Sigmoid colon (tissue), 3 donors: ENCODE data around the gene SORCS2.

ENCODE experiments used
- CTCF ChIP-seq, 4 experiments: fragments of 450-650 bp in 3 of 4; fragments of 200-600 bp in 1 of 4; IDR thresholded peaks; one replicate each; pipeline ENCODE4 v1.5.1; 2016 to 2019; ENCODE audit warnings: antibody characterized with exemption in 4 of 4, mild to moderate bottlenecking in 3 of 4, moderate library complexity in 2 of 4
- POLR2A ChIP-seq, 2 donors: fragments of 450-650 bp; IDR thresholded peaks; one replicate each; pipeline ENCODE4 v1.6.1; 2016; ENCODE audit warnings: antibody characterized with exemption in 2 of 2, mild to moderate bottlenecking in 2 of 2, moderate library complexity in 2 of 2

DNA sequence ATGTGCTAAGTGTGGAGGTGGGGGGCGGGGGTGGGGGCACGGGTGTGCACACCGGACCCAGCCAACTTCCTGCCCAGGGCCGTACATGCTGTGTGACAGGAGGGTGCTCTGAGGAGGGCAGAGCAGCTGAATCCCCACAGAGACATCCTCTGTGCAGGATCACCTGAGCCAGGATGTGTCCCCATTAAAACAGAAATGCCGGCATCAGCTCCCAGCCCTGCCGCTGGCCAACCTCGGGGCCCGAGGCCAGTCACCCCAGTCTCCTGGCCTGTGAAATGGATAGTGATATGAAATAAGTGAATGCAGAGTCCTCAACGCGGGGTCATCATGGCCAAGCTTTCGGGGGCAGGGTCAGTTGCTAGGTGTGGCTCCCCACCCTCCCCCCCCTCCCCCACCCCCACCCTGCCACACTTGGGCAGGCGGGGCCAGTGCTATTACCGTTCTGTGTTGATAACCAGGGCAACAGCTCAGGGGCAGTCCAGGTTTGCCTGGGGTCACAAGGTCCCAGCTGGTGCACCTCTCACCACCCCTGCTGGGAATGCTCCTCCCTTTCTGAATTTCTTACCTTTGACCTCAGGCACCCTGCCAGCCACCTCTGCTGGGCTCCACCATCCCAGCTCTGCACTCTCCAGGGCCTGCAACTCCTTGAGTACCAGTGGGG is 469.6 kb downstream of the SORCS2 start:
- TF ChIP-seq POLR2A (IDR thresholded peaks at IDR 0.05): no peak
- no peak for TF ChIP-seq CTCF (IDR thresholded peaks at IDR 0.05)
